ENCODE results near the gene COL4A3. TPM values are rescaled to one million over a fixed set of nuclear protein-coding genes. Genes with fewer than 3 reads are reported as not detected.

The COL4A3 gene
- total RNA-seq (under 1 TPM in 2 of 5 experiments, not detected in 3; 0.13 to 0.69 TPM), polyA plus RNA-seq (not detected), total RNA-seq (not detected)

DNA sequence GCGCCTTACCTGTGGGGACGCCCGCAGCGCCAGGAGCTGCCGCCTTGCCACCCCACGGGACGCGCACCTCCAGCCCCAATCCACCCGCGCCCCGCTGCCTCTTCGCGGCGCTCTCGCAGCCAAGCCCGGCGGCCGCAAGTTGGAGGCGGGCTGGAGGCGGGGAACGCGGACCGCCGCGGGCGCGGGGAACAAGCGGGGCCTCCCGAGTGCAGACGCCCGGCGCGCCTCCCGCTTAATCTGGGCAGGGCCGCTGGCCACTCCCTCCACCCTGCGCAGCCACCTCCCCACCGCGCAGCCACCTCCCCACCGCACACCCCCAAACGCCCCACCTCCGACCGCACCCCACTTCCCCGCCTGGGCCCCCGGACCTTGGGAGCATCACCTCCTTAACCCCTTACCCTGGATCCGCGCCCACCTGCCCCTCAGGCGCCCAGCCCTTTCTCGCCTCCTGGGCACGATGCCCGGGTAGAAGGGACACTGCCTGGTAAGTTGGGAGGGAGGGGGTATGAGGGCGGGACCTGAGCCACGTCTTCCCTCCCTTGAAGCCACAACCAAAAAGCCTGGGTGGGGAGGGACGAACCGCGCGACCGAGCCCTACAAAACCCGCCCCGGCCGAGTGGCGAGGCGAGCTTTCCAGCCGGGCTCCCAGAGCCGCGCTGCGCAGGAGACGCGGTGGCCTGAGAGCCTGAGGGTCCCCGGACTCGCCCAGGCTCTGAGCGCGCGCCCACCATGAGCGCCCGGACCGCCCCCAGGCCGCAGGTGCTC lies at the start of gene COL4A3, which contains the start of gene COL4A4:
COL4A3 (plus strand) TSS at position 627 of the 765 bp plus-strand sequence; CDS start at position 730, 103 bp downstream.
COL4A4 (minus strand) TSS at position 208 of the 765 bp plus-strand sequence. CDS start 16,722 bp downstream, outside the sequence.
- Histone ChIP-seq H3K27me3 (ENCODE audit: control insufficient read depth in 2 of 2, insufficient read depth in 2 of 2, low read length in 2 of 2) (peaks cover 0 to 9% of the 10 kb centered on the region in 2 donors), H3K36me3 (ENCODE audit: control insufficient read depth in 2 of 3, insufficient read depth in 3 of 3, low read length in 3 of 3) (no peaks in the 10 kb centered on the region), H3K27ac (ENCODE audit: low read depth, low read length) (no peak within 1 kb of the TSS), H3K4me1 (ENCODE audit: control insufficient read depth in 2 of 2, insufficient read depth in 2 of 2, low read length in 2 of 2) (no peaks in the 10 kb centered on the region), H3K4me3 (ENCODE audit: low read length) (no peak within 1 kb of the TSS), H3K9me3 (ENCODE audit: control insufficient read depth in 2 of 3, low read length in 3 of 3) (no peaks in the 10 kb centered on the region)
- intact Hi-C loops (cut with micrococcal nuclease), result no loop called here
- peak; percentile 49 for ATAC-seq
- H3K4me3 Mint-ChIP-seq, result peak within 1 kb of the TSS; percentile 46 to 79 (median 68)
- CTCF ChIA-PET, result no interaction called here
- peaks cover 0 to 9% (median 0%) of the 10 kb centered on the region in 11 donors for H3K9me3 Mint-ChIP-seq
- H3K27me3 Mint-ChIP-seq, result peaks cover 65 to 75% (median 69%) of the 10 kb centered on the region in 5 donors
- peak in 1 of 9 donors; percentile 26 for DNase-seq
- H3K27ac Mint-ChIP-seq, result no peak within 1 kb of the TSS
- no peaks in the 10 kb centered on the region for H3K36me3 Mint-ChIP-seq
- POLR2A ChIA-PET, result no interaction called here
- H3K4me1 Mint-ChIP-seq, result peaks cover 0 to 12% (median 9%) of the 10 kb centered on the region in 7 donors

- no peak overlapping the region for H3K27ac Mint-ChIP-seq
- ATAC-seq, result no peak
- H3K36me3 Mint-ChIP-seq, result no peaks in the 10 kb centered on the region
- Histone ChIP-seq H3K4me3 (ENCODE audit: low read length) (no peak overlapping the region), H3K27ac (ENCODE audit: low read depth, low read length) (no peak overlapping the region), H3K4me1 (ENCODE audit: control insufficient read depth in 2 of 2, insufficient read depth in 2 of 2, low read length in 2 of 2) (no peaks in the 10 kb centered on the region), H3K9me3 (ENCODE audit: control insufficient read depth in 2 of 3, low read length in 3 of 3) (no peaks in the 10 kb centered on the region), H3K36me3 (ENCODE audit: control insufficient read depth in 2 of 3, insufficient read depth in 3 of 3, low read length in 3 of 3) (no peaks in the 10 kb centered on the region), H3K27me3 (ENCODE audit: control insufficient read depth in 2 of 2, insufficient read depth in 2 of 2, low read length in 2 of 2) (no peaks in the 10 kb centered on the region)
- H3K27me3 Mint-ChIP-seq, result peaks cover 0 to 21% (median 14%) of the 10 kb centered on the region in 5 donors
- no peaks in the 10 kb centered on the region for H3K9me3 Mint-ChIP-seq
- intact Hi-C loops (cut with micrococcal nuclease), result no loop called here
- DNase-seq, result no peak
- no peak overlapping the region for H3K4me3 Mint-ChIP-seq
- ChIA-PET CTCF (no interaction called here), POLR2A (no interaction called here)
- peaks cover 0 to 5% (median 0%) of the 10 kb centered on the region in 7 donors for H3K4me1 Mint-ChIP-seq
Measured at GRCh38 chr2:227115761-227116160, 48.7 kb upstream of the COL4A3 start.

DNA sequence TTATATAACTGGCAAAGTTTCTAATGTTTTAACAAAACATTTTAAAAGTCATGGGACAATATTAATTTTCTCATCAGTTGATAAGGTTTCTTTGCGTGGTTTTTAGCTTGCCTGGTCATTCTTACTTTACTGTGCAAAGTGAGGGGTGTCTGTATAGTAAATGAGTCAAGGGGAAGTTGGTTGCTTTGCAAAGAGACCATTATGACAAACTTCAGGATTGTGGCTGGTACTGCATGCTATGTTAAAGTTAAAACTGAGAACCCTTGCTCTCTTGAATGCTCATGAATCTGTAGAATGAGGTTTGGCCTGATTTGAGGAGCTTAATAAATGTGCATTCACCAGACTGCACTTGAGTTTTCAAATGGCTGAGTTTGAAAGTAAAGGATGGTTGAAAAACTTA lies 47.4 kb upstream of the COL4A3 start:
- H3K27ac ChIP-seq (ENCODE audit: low read depth, low read length), result no peak overlapping the region
- no peaks in the 10 kb centered on the region for H3K9me3 ChIP-seq (ENCODE audit: control insufficient read depth in 2 of 3, low read length in 3 of 3)
- no peaks in the 10 kb centered on the region for H3K4me1 ChIP-seq (ENCODE audit: control insufficient read depth in 2 of 2, insufficient read depth in 2 of 2, low read length in 2 of 2)
- ChIA-PET POLR2A (no interaction called here), CTCF (no interaction called here)
- Mint-ChIP-seq H3K4me3 (no peak overlapping the region), H3K4me1 (peaks cover 0 to 5% (median 0%) of the 10 kb centered on the region in 7 donors), H3K27me3 (peaks cover 0 to 21% (median 14%) of the 10 kb centered on the region in 5 donors), H3K27ac (no peak overlapping the region), H3K36me3 (no peaks in the 10 kb centered on the region), H3K9me3 (no peaks in the 10 kb centered on the region)
- no peak for ATAC-seq
- intact Hi-C loops (cut with micrococcal nuclease), result no loop called here
- H3K36me3 ChIP-seq (ENCODE audit: control insufficient read depth in 2 of 3, insufficient read depth in 3 of 3, low read length in 3 of 3), result no peaks in the 10 kb centered on the region
- no peak overlapping the region for H3K4me3 ChIP-seq (ENCODE audit: low read length)
- no peaks in the 10 kb centered on the region for H3K27me3 ChIP-seq (ENCODE audit: control insufficient read depth in 2 of 2, insufficient read depth in 2 of 2, low read length in 2 of 2)
- DNase-seq, result no peak

GRCh38 chr2:227117852-227118251 lies 46.6 kb upstream of the COL4A3 start:
- CTCF ChIA-PET, result no interaction called here

GRCh38 chr2:227118353-227118752 lies 46.1 kb upstream of the COL4A3 start:
- DNase-seq, result no peak

More at GRCh38 chr2:227117852-227118251, 46.6 kb upstream of the COL4A3 start:
- POLR2A ChIA-PET, result no interaction called here
- intact Hi-C loops (cut with micrococcal nuclease), result no loop called here
- no peaks in the 10 kb centered on the region for H3K36me3 Mint-ChIP-seq
- Histone ChIP-seq H3K9me3 (ENCODE audit: control insufficient read depth in 2 of 3, low read length in 3 of 3) (no peaks in the 10 kb centered on the region), H3K27me3 (ENCODE audit: control insufficient read depth in 2 of 2, insufficient read depth in 2 of 2, low read length in 2 of 2) (no peaks in the 10 kb centered on the region), H3K4me3 (ENCODE audit: low read length) (no peak overlapping the region), H3K36me3 (ENCODE audit: control insufficient read depth in 2 of 3, insufficient read depth in 3 of 3, low read length in 3 of 3) (no peaks in the 10 kb centered on the region), H3K27ac (ENCODE audit: low read depth, low read length) (no peak overlapping the region), H3K4me1 (ENCODE audit: control insufficient read depth in 2 of 2, insufficient read depth in 2 of 2, low read length in 2 of 2) (no peaks in the 10 kb centered on the region)
- ATAC-seq, result no peak
- H3K4me3 Mint-ChIP-seq, result no peak overlapping the region
- H3K9me3 Mint-ChIP-seq, result no peaks in the 10 kb centered on the region
- H3K27me3 Mint-ChIP-seq, result peaks cover 0 to 16% (median 14%) of the 10 kb centered on the region in 5 donors
- no peak for DNase-seq
- H3K27ac Mint-ChIP-seq, result no peak overlapping the region
- H3K4me1 Mint-ChIP-seq, result peaks cover 0 to 5% (median 0%) of the 10 kb centered on the region in 7 donors

DNA sequence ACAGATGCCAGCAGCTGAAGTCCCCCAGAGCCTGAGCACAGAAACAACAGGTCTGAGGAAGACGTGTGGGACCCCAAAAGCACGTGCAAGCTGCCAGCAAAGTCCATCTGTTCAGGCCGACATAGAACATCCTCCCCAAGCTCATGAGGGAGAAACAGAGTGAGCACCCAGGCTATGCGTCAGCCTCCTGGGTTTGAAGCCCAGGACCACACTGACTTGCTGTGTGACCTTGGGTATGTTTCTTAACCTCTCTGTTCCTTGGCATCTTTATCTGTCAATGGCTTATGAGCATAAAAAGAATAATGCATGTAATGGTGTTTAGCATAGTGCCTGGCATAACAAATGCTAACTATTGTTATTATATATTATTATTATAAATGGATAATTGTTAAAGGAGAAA lies 40.7 kb upstream of the COL4A3 start:
- intact Hi-C loops (cut with micrococcal nuclease), result no loop called here
- no peak overlapping the region for H3K4me3 ChIP-seq (ENCODE audit: low read length)
- DNase-seq, result no peak

More at GRCh38 chr2:227118353-227118752, 46.1 kb upstream of the COL4A3 start:
- ChIA-PET POLR2A (no interaction called here), CTCF (no interaction called here)
- no peak overlapping the region for H3K4me3 Mint-ChIP-seq
- Histone ChIP-seq H3K36me3 (ENCODE audit: control insufficient read depth in 2 of 3, insufficient read depth in 3 of 3, low read length in 3 of 3) (no peaks in the 10 kb centered on the region), H3K4me3 (ENCODE audit: low read length) (no peak overlapping the region), H3K9me3 (ENCODE audit: control insufficient read depth in 2 of 3, low read length in 3 of 3) (no peaks in the 10 kb centered on the region), H3K27me3 (ENCODE audit: control insufficient read depth in 2 of 2, insufficient read depth in 2 of 2, low read length in 2 of 2) (no peaks in the 10 kb centered on the region), H3K4me1 (ENCODE audit: control insufficient read depth in 2 of 2, insufficient read depth in 2 of 2, low read length in 2 of 2) (no peaks in the 10 kb centered on the region), H3K27ac (ENCODE audit: low read depth, low read length) (no peak overlapping the region)
- peaks cover 4 to 19% (median 11%) of the 10 kb centered on the region in 5 donors for H3K27me3 Mint-ChIP-seq
- no peak for ATAC-seq
- peaks cover 0 to 5% (median 0%) of the 10 kb centered on the region in 7 donors for H3K4me1 Mint-ChIP-seq
- no peaks in the 10 kb centered on the region for H3K9me3 Mint-ChIP-seq
- H3K36me3 Mint-ChIP-seq, result no peaks in the 10 kb centered on the region
- intact Hi-C loops (cut with micrococcal nuclease), result no loop called here
- H3K27ac Mint-ChIP-seq, result no peak overlapping the region

DNA sequence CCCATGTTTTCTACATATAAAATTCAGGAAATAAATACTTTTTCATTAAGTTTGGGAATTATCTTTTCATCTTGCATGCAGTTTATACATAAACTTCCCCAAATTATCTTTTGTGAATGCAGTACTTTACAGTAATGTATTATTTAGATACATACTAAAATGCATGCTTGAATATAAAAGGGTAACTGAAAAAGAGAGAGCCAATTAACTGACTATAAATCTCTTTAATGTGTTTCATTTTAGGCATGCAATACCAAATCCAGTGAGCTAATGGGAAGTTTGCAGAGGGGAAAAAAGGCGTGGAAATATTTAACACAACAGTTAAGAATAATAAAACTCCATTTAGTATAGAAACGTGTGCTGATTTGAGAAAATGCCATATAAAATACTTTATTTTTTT lies 39.6 kb upstream of the COL4A3 start:
- Histone ChIP-seq H3K9me3 (ENCODE audit: control insufficient read depth in 2 of 3, low read length in 3 of 3) (no peaks in the 10 kb centered on the region), H3K36me3 (ENCODE audit: control insufficient read depth in 2 of 3, insufficient read depth in 3 of 3, low read length in 3 of 3) (no peaks in the 10 kb centered on the region), H3K27me3 (ENCODE audit: control insufficient read depth in 2 of 2, insufficient read depth in 2 of 2, low read length in 2 of 2) (no peaks in the 10 kb centered on the region), H3K27ac (ENCODE audit: low read depth, low read length) (no peak overlapping the region), H3K4me1 (ENCODE audit: control insufficient read depth in 2 of 2, insufficient read depth in 2 of 2, low read length in 2 of 2) (no peaks in the 10 kb centered on the region), H3K4me3 (ENCODE audit: low read length) (no peak overlapping the region)
- Mint-ChIP-seq H3K4me3 (no peak overlapping the region), H3K27me3 (peaks cover 11 to 34% (median 18%) of the 10 kb centered on the region in 5 donors), H3K4me1 (no peaks in the 10 kb centered on the region), H3K36me3 (no peaks in the 10 kb centered on the region), H3K27ac (no peak overlapping the region), H3K9me3 (no peaks in the 10 kb centered on the region)
- intact Hi-C loops (cut with micrococcal nuclease), result no loop called here
- CTCF ChIA-PET, result no interaction called here
- DNase-seq (no peak), ATAC-seq (no peak)
- POLR2A ChIA-PET, result no interaction called here

More for the DNA sequence above, 40.7 kb upstream of the COL4A3 start:
- no peak overlapping the region for H3K4me3 Mint-ChIP-seq
- H3K9me3 ChIP-seq (ENCODE audit: control insufficient read depth in 2 of 3, low read length in 3 of 3), result no peaks in the 10 kb centered on the region
- no peaks in the 10 kb centered on the region for H3K9me3 Mint-ChIP-seq
- H3K27me3 ChIP-seq (ENCODE audit: control insufficient read depth in 2 of 2, insufficient read depth in 2 of 2, low read length in 2 of 2), result no peaks in the 10 kb centered on the region
- no peaks in the 10 kb centered on the region for H3K36me3 Mint-ChIP-seq
- ChIA-PET CTCF (no interaction called here), POLR2A (no interaction called here)
- ATAC-seq, result no peak
- H3K36me3 ChIP-seq (ENCODE audit: control insufficient read depth in 2 of 3, insufficient read depth in 3 of 3, low read length in 3 of 3), result no peaks in the 10 kb centered on the region
- H3K27ac Mint-ChIP-seq, result no peak overlapping the region
- no peaks in the 10 kb centered on the region for H3K4me1 ChIP-seq (ENCODE audit: control insufficient read depth in 2 of 2, insufficient read depth in 2 of 2, low read length in 2 of 2)
- H3K27me3 Mint-ChIP-seq, result peaks cover 11 to 26% (median 13%) of the 10 kb centered on the region in 5 donors
- H3K4me1 Mint-ChIP-seq, result no peaks in the 10 kb centered on the region
- H3K27ac ChIP-seq (ENCODE audit: low read depth, low read length), result no peak overlapping the region
